Esophagus squamous epithelium (tissue), 5 donors: ENCODE data around the gene MRPL38. TPM values are rescaled to one million over a fixed set of nuclear protein-coding genes. Genes with fewer than 3 reads are reported as not detected.

ENCODE experiments used
- DNase-seq: peaks from one replicate; lab custom pipeline; 2025; lab: John Stamatoyannopoulos, UW
- H3K27ac ChIP-seq, 4 donors: fragments of 200-600 bp; sonication (generic); one replicate each; pipeline ENCODE4 v1.5.1; 2016 to 2019; ENCODE audit warnings: mild to moderate bottlenecking in 1 of 4
- H3K27me3 ChIP-seq, 4 donors: fragments of 200-600 bp; sonication (generic); 1 replicate in 3 of 4; 2 replicates in 1 of 4; pipeline versions ENCODE4 v1.5.1 to v1.6.0; 2017 to 2021; ENCODE audit warnings: antibody characterized with exemption in 1 of 4
- H3K36me3 ChIP-seq, 3 donors: fragments of 200-600 bp; sonication (generic); one replicate each; pipeline ENCODE4 v1.5.1; 2016 to 2019
- H3K4me1 ChIP-seq, 3 donors: fragments of 200-600 bp; sonication (generic); one replicate each; pipeline ENCODE4 v1.5.1; 2017 to 2019
- H3K4me3 ChIP-seq, 4 donors: fragments of 200-600 bp; sonication (generic); 1 replicate in 3 of 4; 2 replicates in 1 of 4; pipeline ENCODE4 v1.5.1; 2016 to 2019; ENCODE audit warnings: mild to moderate bottlenecking in 2 of 4, moderate library complexity in 1 of 4
- H3K9me3 ChIP-seq, 3 donors: fragments of 200-600 bp; sonication (generic); one replicate each; pipeline ENCODE4 v1.5.1; 2016 to 2019
- POLR2A ChIP-seq, 4 donors: fragments of 450-650 bp; IDR thresholded peaks; one replicate each; pipeline ENCODE4 v1.6.1; 2017; ENCODE audit warnings: antibody characterized with exemption in 4 of 4, mild to moderate bottlenecking in 4 of 4, moderate library complexity in 3 of 4
- WGBS, 2 donors: methylation state at CpG; one replicate each; pipeline ENCODE4 v1.1.5; 2018; 5-methylcytosine and 5-hydroxymethylcytosine counted together
- intact Hi-C: fragments of 100-400 bp; cut with DNase I; formaldehyde crosslinking; loops from one replicate; pipeline ENCODE4 v1.15.0; 2022
- total RNA-seq, 4 donors: library from RNA; depleted of rRNA; stranded (reverse); fragments of >200 nt; gene quantifications; one replicate each; pipeline ENCODE4 v1.1.0, GENCODE V29; 2016
- TF ChIP-seq, protein P1 (sequence below), 6 experiments: fragments of 450-650 bp in 4 of 6; fragments of 200-600 bp in 2 of 6; sonication (generic) in 2 of 6; IDR thresholded peaks; one replicate each; pipeline ENCODE4 v1.5.1; 2016 to 2019; ENCODE audit warnings: antibody characterized with exemption in 6 of 6, mild to moderate bottlenecking in 4 of 6, moderate library complexity in 4 of 6
- donor health status: DM: yes; HTN: yes; CAD: no.

Gene MRPL38
- total RNA-seq, 4 donors from 2014 or later: 40.2 to 49.2 (median 41.0) TPM

DNA sequence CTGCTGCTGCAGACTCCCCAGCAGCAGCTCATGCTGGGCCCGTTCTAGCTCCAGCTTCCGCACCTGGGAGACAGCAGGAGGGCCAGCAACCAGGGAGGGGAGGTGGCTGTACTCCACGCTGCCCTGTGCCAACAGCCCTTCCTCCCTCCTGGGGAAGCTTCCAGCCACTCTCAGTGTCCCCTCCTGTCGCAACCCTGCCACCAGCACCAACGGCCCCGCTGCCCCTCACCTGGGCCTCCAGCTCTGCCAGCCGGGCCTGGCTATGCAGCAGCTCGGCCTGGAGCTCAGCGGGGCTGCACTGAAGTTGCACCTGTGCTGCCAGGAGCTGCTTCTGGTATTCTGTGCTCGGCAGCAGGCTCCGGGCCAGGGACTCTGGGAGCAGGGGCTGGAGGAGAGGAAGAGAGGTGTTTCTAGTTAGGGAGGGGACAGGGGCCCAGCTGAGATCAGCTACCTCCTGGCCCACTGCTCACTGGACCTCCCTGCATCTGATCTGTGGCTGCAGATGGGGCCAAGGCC lies 15.4 kb upstream of the MRPL38 start:
- intact Hi-C loops: no loop called here

DNA sequence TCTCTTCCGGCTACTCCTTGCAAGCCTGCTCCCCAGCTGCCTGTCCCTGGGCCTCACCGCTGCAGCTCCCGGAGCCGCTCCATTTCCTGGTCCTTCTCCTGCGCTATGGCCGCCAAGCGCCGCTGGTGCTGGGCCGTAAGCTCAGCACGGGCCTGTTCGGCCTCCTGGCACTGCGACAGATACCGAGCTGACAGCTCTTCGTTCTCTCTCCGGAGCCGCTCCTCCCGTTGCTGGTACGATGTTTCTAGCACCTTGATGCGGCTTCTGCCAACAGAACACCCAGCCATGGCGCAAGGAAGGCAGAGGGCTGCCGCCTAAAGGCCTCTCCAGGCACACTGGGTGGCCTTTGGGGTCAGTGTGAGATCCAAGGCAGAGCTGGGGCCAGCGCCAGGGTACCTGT lies 14.9 kb upstream of the MRPL38 start:
- Histone ChIP-seq H3K4me3 (no peak overlapping the region), H3K4me1 (peaks cover 0 to 14% (median 7%) of the 10 kb centered on the region in 3 donors), H3K27me3 (no peaks in the 10 kb centered on the region), H3K27ac (no peak overlapping the region), H3K9me3 (no peaks in the 10 kb centered on the region), H3K36me3 (peaks cover 0 to 89% (median 0%) of the 10 kb centered on the region in 3 donors)
- 95% methylated on average over 18 of the region's 22 CpGs; no CpG with 5 or more reads in 1 of the 2 donors for WGBS, 2 donors
- intact Hi-C loops: no loop called here
- no peak for DNase-seq
- no peak for TF ChIP-seq POLR2A (IDR thresholded peaks at IDR 0.05)
- TF ChIP-seq, protein P1, sequence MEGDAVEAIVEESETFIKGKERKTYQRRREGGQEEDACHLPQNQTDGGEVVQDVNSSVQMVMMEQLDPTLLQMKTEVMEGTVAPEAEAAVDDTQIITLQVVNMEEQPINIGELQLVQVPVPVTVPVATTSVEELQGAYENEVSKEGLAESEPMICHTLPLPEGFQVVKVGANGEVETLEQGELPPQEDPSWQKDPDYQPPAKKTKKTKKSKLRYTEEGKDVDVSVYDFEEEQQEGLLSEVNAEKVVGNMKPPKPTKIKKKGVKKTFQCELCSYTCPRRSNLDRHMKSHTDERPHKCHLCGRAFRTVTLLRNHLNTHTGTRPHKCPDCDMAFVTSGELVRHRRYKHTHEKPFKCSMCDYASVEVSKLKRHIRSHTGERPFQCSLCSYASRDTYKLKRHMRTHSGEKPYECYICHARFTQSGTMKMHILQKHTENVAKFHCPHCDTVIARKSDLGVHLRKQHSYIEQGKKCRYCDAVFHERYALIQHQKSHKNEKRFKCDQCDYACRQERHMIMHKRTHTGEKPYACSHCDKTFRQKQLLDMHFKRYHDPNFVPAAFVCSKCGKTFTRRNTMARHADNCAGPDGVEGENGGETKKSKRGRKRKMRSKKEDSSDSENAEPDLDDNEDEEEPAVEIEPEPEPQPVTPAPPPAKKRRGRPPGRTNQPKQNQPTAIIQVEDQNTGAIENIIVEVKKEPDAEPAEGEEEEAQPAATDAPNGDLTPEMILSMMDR (IDR thresholded peaks at IDR 0.05): no peak

More for the DNA sequence above, 15.4 kb upstream of the MRPL38 start:
- WGBS, 2 donors: no CpG with 5 or more reads among the region's 11 CpGs
- H3K4me3 ChIP-seq: no peak overlapping the region
- DNase-seq: no peak
- H3K27me3 ChIP-seq: no peaks in the 10 kb centered on the region
- no peak overlapping the region for H3K27ac ChIP-seq
- TF ChIP-seq, protein P1 (IDR thresholded peaks at IDR 0.05): no peak
- TF ChIP-seq POLR2A (IDR thresholded peaks at IDR 0.05): no peak
- peaks cover 0 to 14% (median 7%) of the 10 kb centered on the region in 3 donors for H3K4me1 ChIP-seq
- H3K36me3 ChIP-seq: peaks cover 0 to 88% (median 0%) of the 10 kb centered on the region in 3 donors
- H3K9me3 ChIP-seq: no peaks in the 10 kb centered on the region

DNA sequence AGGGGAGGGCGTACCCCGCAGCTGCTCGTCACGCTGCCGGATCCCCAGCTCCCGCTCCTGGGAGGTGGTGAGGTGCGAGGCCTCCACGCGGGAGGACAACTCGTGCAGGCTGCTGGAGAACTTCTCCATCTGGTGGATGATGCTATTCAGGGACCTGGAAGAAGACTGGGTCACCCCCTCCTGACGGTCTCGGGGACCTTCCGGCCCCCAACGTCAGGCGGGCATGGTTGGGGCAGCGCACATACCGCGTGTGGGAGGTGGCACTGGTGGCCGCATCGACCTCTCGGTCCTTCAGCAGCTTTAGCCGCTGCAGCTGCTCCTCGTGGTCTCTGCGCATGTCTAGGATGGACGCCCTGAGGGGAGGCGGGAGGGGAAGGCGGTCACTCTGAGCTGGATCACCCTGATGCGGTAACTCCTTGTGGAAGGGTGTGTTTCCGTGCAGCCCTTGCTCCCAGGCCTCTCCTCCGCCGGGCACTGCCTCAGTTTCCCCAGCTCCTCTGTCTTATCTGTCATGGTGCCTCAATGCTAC lies 13.3 kb upstream of the MRPL38 start:
- Histone ChIP-seq H3K27me3 (no peaks in the 10 kb centered on the region), H3K9me3 (no peaks in the 10 kb centered on the region), H3K4me1 (peaks cover 0 to 11% (median 1%) of the 10 kb centered on the region in 3 donors), H3K27ac (no peak overlapping the region), H3K36me3 (peaks cover 4 to 94% (median 6%) of the 10 kb centered on the region in 3 donors), H3K4me3 (no peak overlapping the region)
- DNase-seq: no peak
- TF ChIP-seq, protein P1 (IDR thresholded peaks at IDR 0.05): no peak
- TF ChIP-seq POLR2A (IDR thresholded peaks at IDR 0.05): no peak
- intact Hi-C loops: no loop called here
- WGBS, 2 donors: 93 to 94% methylated on average over 14 to 15 of the region's 31 CpGs

DNA sequence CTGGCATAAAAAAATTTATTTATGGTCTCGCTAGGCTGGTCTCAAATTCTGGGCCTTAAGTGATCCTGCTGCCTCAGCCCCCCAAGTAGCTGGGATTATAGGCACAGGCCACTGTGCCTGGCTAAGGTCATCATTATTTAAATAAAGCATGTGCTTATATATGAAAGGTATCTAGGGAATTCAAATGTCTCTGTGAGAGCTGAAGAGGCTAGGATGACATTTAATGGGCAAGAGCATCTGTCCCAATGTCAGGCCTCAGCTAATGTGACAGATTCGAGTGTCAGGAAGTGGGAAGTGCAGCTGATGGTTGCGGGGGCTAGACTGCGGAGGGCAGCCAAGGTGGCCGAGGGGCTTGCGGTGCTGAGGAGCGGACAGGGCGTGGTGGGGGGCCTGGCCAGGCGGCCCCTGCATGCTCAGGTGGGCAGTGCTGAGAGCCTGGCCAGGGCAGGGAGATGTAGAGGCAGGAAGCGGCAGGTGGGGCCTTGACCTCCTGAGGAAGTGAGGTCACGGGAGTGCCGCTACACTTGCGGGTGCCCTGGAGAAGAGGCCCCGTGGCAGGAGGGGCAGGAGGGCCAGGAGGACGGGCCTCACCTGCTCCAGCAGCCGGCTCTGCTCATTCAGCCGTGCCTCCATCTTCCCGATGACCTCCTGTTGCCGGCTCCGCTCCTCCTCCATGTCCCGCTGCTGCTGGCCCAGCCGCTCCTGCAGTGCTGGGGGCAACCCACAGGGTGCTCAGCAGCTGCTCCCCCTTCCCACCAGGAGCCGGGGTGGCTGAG lies 12.6 kb upstream of the MRPL38 start:
- no peaks in the 10 kb centered on the region for H3K27me3 ChIP-seq
- intact Hi-C loops: no loop called here
- no peak overlapping the region for H3K27ac ChIP-seq
- TF ChIP-seq, protein P1 (IDR thresholded peaks at IDR 0.05): no peak
- no peak for TF ChIP-seq POLR2A (IDR thresholded peaks at IDR 0.05)
- H3K4me1 ChIP-seq: peaks cover 0 to 11% (median 0%) of the 10 kb centered on the region in 3 donors
- H3K36me3 ChIP-seq: peaks cover 4 to 89% (median 6%) of the 10 kb centered on the region in 3 donors
- no peak for DNase-seq
- H3K9me3 ChIP-seq: no peaks in the 10 kb centered on the region
- 88 to 94% methylated on average over 9 to 12 of the region's 23 CpGs for WGBS, 2 donors
- no peak overlapping the region for H3K4me3 ChIP-seq

DNA sequence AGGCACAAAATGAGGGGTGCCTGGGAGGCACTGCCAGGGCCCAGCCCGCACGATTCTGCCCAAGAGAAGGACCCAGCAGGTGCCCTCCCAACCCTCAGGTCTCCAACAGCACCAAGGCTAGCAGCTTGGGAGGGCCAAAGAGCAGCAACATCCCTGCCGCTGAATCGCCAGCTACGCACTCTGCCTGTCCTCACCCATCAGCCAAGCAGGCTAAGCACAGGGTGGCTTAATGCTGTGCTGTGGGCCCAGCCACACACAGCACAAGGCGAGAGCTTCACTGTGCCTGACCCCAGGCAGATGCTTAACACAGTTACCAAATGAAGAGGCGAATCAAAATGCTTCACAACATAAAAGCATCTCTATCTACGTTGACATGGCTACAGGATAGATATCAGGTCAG lies 10.6 kb upstream of the MRPL38 start:
- Histone ChIP-seq H3K27ac (no peak overlapping the region), H3K36me3 (peaks cover 4 to 79% (median 6%) of the 10 kb centered on the region in 3 donors), H3K4me1 (peaks cover 4 to 29% (median 6%) of the 10 kb centered on the region in 3 donors), H3K9me3 (no peaks in the 10 kb centered on the region), H3K27me3 (no peaks in the 10 kb centered on the region), H3K4me3 (no peak overlapping the region)
- TF ChIP-seq POLR2A (IDR thresholded peaks at IDR 0.05): no peak
- TF ChIP-seq, protein P1 (IDR thresholded peaks at IDR 0.05): no peak
- no peak for DNase-seq
- WGBS, 2 donors: 85 to 99% methylated on average over 5 to 6 of the region's 8 CpGs
- intact Hi-C loops: no loop called here
